GM18520 (cell line): Measurements from ENCODE around the gene GAREM1.

Source experiments
- ATAC-seq: cut with Tn5 transposase; IDR thresholded peaks from one replicate; pipeline ENCODE4 v1.9.1; 2021; ENCODE audit not compliant: unreplicated experiment

GAREM1 gene

GRCh38 chr18:32459361-32460101, 11.2 kb downstream of the GAREM1 start:
- ATAC-seq = no peak

GRCh38 chr18:32455361-32455760, 15.3 kb downstream of the GAREM1 start:
- ATAC-seq = no peak

- ATAC-seq = no peak
These were observed 16.1 kb downstream of the GAREM1 start for GRCh38 chr18:32454593-32454992.

GRCh38 chr18:32450874-32451273, 19.8 kb downstream of the GAREM1 start:
- no peak for ATAC-seq

GRCh38 chr18:32450026-32450691, 20.5 kb downstream of the GAREM1 start:
- no peak for ATAC-seq

- no peak for ATAC-seq
These were observed 23.9 kb downstream of the GAREM1 start for GRCh38 chr18:32446780-32447179.

- ATAC-seq = no peak
These were observed 24.8 kb downstream of the GAREM1 start for GRCh38 chr18:32445846-32446245.

GRCh38 chr18:32443706-32444215, 26.9 kb downstream of the GAREM1 start:
- ATAC-seq = no peak

GRCh38 chr18:32443033-32443705, 27.5 kb downstream of the GAREM1 start:
- ATAC-seq = no peak

- no peak for ATAC-seq
These were observed 28.1 kb downstream of the GAREM1 start for GRCh38 chr18:32442575-32442974.

GRCh38 chr18:32441533-32441932, 29.1 kb downstream of the GAREM1 start:
- ATAC-seq = no peak

GRCh38 chr18:32440518-32440917, 30.2 kb downstream of the GAREM1 start:
- ATAC-seq = no peak

GRCh38 chr18:32439802-32440201, 30.9 kb downstream of the GAREM1 start:
- ATAC-seq = no peak

- ATAC-seq = no peak
These were observed 31.4 kb downstream of the GAREM1 start for GRCh38 chr18:32439241-32439640.

GRCh38 chr18:32438173-32438572, 32.5 kb downstream of the GAREM1 start:
- ATAC-seq = no peak

GRCh38 chr18:32437100-32437834, 33.4 kb downstream of the GAREM1 start:
- ATAC-seq = no peak

- ATAC-seq = no peak
These were observed 34.8 kb downstream of the GAREM1 start for GRCh38 chr18:32435631-32436500.

- no peak for ATAC-seq
These were observed 38.9 kb downstream of the GAREM1 start for GRCh38 chr18:32431753-32432152.

- ATAC-seq = no peak
These were observed 41.3 kb downstream of the GAREM1 start for GRCh38 chr18:32429402-32429801.
